B cell (primary cell): ENCODE results near the gene NGEF. TPM values are rescaled to one million over a fixed set of nuclear protein-coding genes. Genes with fewer than 3 reads are reported as not detected.

Experiments used
- ATAC-seq: fragments of 200-7000 bp; cut with Tn5 transposase; one replicate; pipeline ENCODE4 v1.10.0; 2021; ENCODE audit warnings: low read depth, mild to moderate bottlenecking, moderate number of reproducible peaks, moderate library complexity
- CTCF ChIA-PET: fragments of 350-600 bp; sonication (Branson Sonifier 250); formaldehyde crosslinking; loops from one replicate; lab custom pipeline; 2021; ENCODE audit warnings: antibody characterized with exemption, inconsistent platforms; lab: Charles Lee
- POLR2A ChIA-PET: fragments of 350-600 bp; sonication (Branson Sonifier 250); formaldehyde crosslinking; loops from one replicate; lab custom pipeline; 2021; ENCODE audit warnings: antibody characterized with exemption; lab: Charles Lee
- DNase-seq: peaks from one replicate; pipeline ENCODE4 v3.0.0; 2013
- H2AFZ ChIP-seq: 2 replicates; pipeline ENCODE4 v1.6.1; 2012; ENCODE audit warnings: mild to moderate bottlenecking, low read depth, low read length; ENCODE audit not compliant: insufficient read depth, poor library complexity, severe bottlenecking
- H3K27ac ChIP-seq, 2 donors: 1 replicate in 1 of 2; 2 replicates in 1 of 2; pipeline ENCODE4 v1.5.1; 2012 to 2013; ENCODE audit warnings: low read length in 2 of 2, mild to moderate bottlenecking in 2 of 2, moderate library complexity in 1 of 2
- H3K27me3 ChIP-seq, 4 experiments: fragments of 200-600 bp in 1 of 4; sonication (generic) in 1 of 4; replicated peaks in 1 of 4; 1 replicate in 2 of 4; 2 replicates in 2 of 4; pipeline versions ENCODE4 v1.6.1 to v1.7.0; 2013 to 2016; ENCODE audit warnings: low read length in 3 of 4, mild to moderate bottlenecking in 2 of 4, mixed read lengths in 1 of 4, moderate library complexity in 1 of 4; ENCODE audit not compliant: insufficient read depth in 4 of 4, control insufficient read depth in 3 of 4; ENCODE audit errors: control extremely low read depth in 1 of 4
- H3K36me3 ChIP-seq, 2 experiments: replicated peaks in 1 of 2; 1 replicate in 1 of 2; 2 replicates in 1 of 2; pipeline versions ENCODE4 v1.6.1 to v1.7.1; 2013; ENCODE audit warnings: low read length in 1 of 2; ENCODE audit not compliant: insufficient read depth in 2 of 2, control insufficient read depth in 1 of 2; ENCODE audit errors: control extremely low read depth in 1 of 2, extremely low read depth in 1 of 2
- H3K4me1 ChIP-seq, 2 donors: fragments of 200-600 bp in 1 of 2; sonication (generic) in 1 of 2; 1 replicate in 1 of 2; 2 replicates in 1 of 2; pipeline versions ENCODE4 v1.5.1 to v1.6.1; 2013 to 2017; ENCODE audit warnings: low read length in 2 of 2; ENCODE audit not compliant: control insufficient read depth in 2 of 2, insufficient read depth in 2 of 2
- H3K4me2 ChIP-seq: replicated peaks from 2 replicates; pipeline ENCODE3; 2012; ENCODE audit warnings: mild to moderate bottlenecking, low read depth, low read length; ENCODE audit not compliant: poor library complexity, severe bottlenecking
- H3K4me3 ChIP-seq, 5 experiments: fragments of 200-600 bp in 1 of 5; sonication (generic) in 1 of 5; 1 replicate in 3 of 5; 2 replicates in 2 of 5; pipeline versions ENCODE4 v1.5.1 to v1.7.0; 2011 to 2016; ENCODE audit warnings: low read length in 4 of 5, mild to moderate bottlenecking in 4 of 5, low read depth in 2 of 5, control low read depth in 1 of 5, moderate library complexity in 1 of 5; ENCODE audit not compliant: insufficient read depth in 1 of 5; ENCODE audit errors: control extremely low read depth in 1 of 5, extremely low read depth in 1 of 5
- H3K79me2 ChIP-seq: fragments of 200-600 bp; sonication (generic); one replicate; pipeline ENCODE4 v1.6.0; 2016; ENCODE audit warnings: low read length; ENCODE audit not compliant: control insufficient read depth, insufficient read depth
- H3K9ac ChIP-seq: fragments of 200-600 bp; sonication (generic); 2 replicates; pipeline ENCODE4 v1.6.1; 2017; ENCODE audit warnings: mild to moderate bottlenecking, low read length, moderate library complexity
- H3K9me3 ChIP-seq, 3 donors: one replicate each; pipeline versions ENCODE4 v1.6.1 to v1.7.1; 2013; ENCODE audit warnings: low read length in 2 of 3; ENCODE audit not compliant: control insufficient read depth in 2 of 3, insufficient read depth in 1 of 3; ENCODE audit errors: control extremely low read depth in 1 of 3
- H4K20me1 ChIP-seq: 2 replicates; pipeline ENCODE4 v1.6.0; 2012; ENCODE audit warnings: mild to moderate bottlenecking, low read length; ENCODE audit not compliant: insufficient read depth, control insufficient read depth, poor library complexity, severe bottlenecking
- H3K27ac Mint-ChIP-seq: one replicate; pipeline ENCODE4 v1.8.0; 2021; ENCODE audit warnings: mixed read lengths
- H3K27me3 Mint-ChIP-seq: one replicate; pipeline ENCODE4 v1.8.0; 2021; ENCODE audit warnings: mixed read lengths
- H3K4me1 Mint-ChIP-seq: one replicate; pipeline ENCODE4 v1.8.0; 2021; ENCODE audit warnings: mixed read lengths
- H3K4me3 Mint-ChIP-seq: one replicate; pipeline ENCODE4 v1.8.0; 2021; ENCODE audit warnings: mixed read lengths
- H3K9me3 Mint-ChIP-seq: one replicate; pipeline ENCODE4 v1.8.0; 2022; ENCODE audit warnings: mixed read lengths; ENCODE audit not compliant: insufficient read depth
- CTCF ChIP-seq: fragments of 200-600 bp; IDR thresholded peaks from one replicate; pipeline ENCODE4 v1.8.0; 2022; ENCODE audit warnings: antibody characterized with exemption, mild to moderate bottlenecking
- EZH2 ChIP-seq: IDR thresholded peaks from 2 replicates; pipeline ENCODE4 v1.6.1; 2012; ENCODE audit warnings: borderline replicate concordance, low read depth, mild to moderate bottlenecking, moderate library complexity, low read length; ENCODE audit not compliant: insufficient read depth, poor library complexity, severe bottlenecking
- WGBS: methylation state at CpG from one replicate; pipeline ENCODE4 v1.1.5; 2013; ENCODE audit warnings: missing lambda C conversion rate; ENCODE audit not compliant: insufficient coverage; 5-methylcytosine and 5-hydroxymethylcytosine counted together
- intact Hi-C: fragments of 100-400 bp; cut with micrococcal nuclease; formaldehyde crosslinking; loops from one replicate; pipeline ENCODE4 v1.10.0; 2022
- polyA plus RNA-seq: library from polyadenylated mRNA; depleted of rRNA; stranded (reverse); fragments of >200 nt; gene quantifications from 2 replicates; pipeline ENCODE4 v1.2.3, GENCODE V29; 2012
- total RNA-seq, 2 donors: library from RNA; stranded (reverse); fragments of 120-200 nt in 1 of 2; gene quantifications; 1 replicate in 1 of 2; 2 replicates in 1 of 2; pipeline versions ENCODE4 v1.2.3 to v1.2.4, GENCODE V29; 2013 to 2022

NGEF gene
- total and polyA plus RNA-seq, 2 donors (not counting 1 experiment from before 2014, with no cell fraction given) = not detected

- H4K20me1 ChIP-seq = no peaks in the 10 kb centered on the region
- no peaks in the 10 kb centered on the region for H3K36me3 ChIP-seq
- Mint-ChIP-seq H3K4me3 (no peak overlapping the region), H3K4me1 (peaks cover 10% of the 10 kb centered on the region), H3K27ac (no peak overlapping the region), H3K27me3 (no peaks in the 10 kb centered on the region), H3K9me3 (peaks cover 5% of the 10 kb centered on the region)
- H3K9me3 ChIP-seq = no peaks in the 10 kb centered on the region
- no peaks in the 10 kb centered on the region for H3K79me2 ChIP-seq
- H2AFZ ChIP-seq = no peak overlapping the region
- H3K4me1 ChIP-seq = peaks cover 7 to 11% of the 10 kb centered on the region in 2 donors
- CTCF ChIA-PET = no interaction called here
- H3K27ac ChIP-seq = no peak overlapping the region
- H3K9ac ChIP-seq = no peak overlapping the region
- no peak overlapping the region for H3K4me2 ChIP-seq
- DNase-seq (no peak), ATAC-seq (no peak)
- TF ChIP-seq CTCF (no peak), EZH2 (no peak)
- POLR2A ChIA-PET = no interaction called here
- no peak overlapping the region for H3K4me3 ChIP-seq
- WGBS = no CpG with 5 or more reads among the region's 1 CpG
- intact Hi-C loops = no loop called here
- H3K27me3 ChIP-seq = no peaks in the 10 kb centered on the region
Measured at GRCh38 chr2:233013650-233014049, 594 bp upstream of the NGEF start.

GRCh38 chr2:233012301-233012971 lies 620 bp downstream of the NGEF start:
- Histone ChIP-seq H3K27me3 (no peaks in the 10 kb centered on the region), H3K9me3 (no peaks in the 10 kb centered on the region), H3K4me1 (peaks cover 7 to 11% of the 10 kb centered on the region in 2 donors), H3K36me3 (no peaks in the 10 kb centered on the region), H3K79me2 (no peaks in the 10 kb centered on the region), H3K4me3 (no peak overlapping the region), H3K4me2 (no peak overlapping the region), H2AFZ (peak overlapping the region; percentile 38), H3K27ac (no peak overlapping the region), H4K20me1 (no peaks in the 10 kb centered on the region), H3K9ac (no peak overlapping the region)
- WGBS = 58% methylated on average over 9 of the region's 12 CpGs
- CTCF ChIA-PET = interaction anchor here (1.5 kb wide), 1 partner anchor 17 kb away, joined by 5 read pairs; no protein-coding TSS in a partner anchor
- Mint-ChIP-seq H3K9me3 (peaks cover under 1% of the 10 kb centered on the region), H3K4me3 (no peak overlapping the region), H3K4me1 (peaks cover 10% of the 10 kb centered on the region), H3K27ac (no peak overlapping the region), H3K27me3 (peaks cover 2% of the 10 kb centered on the region)
- POLR2A ChIA-PET = no interaction called here
- ATAC-seq = no peak
- DNase-seq = no peak
- TF ChIP-seq CTCF = no peak
- TF ChIP-seq EZH2 = no peak
- intact Hi-C loops = no loop called here
